Vagina (tissue), 2 donors: ENCODE data around the gene PTMA.

Experiments
- CTCF ChIP-seq, 3 experiments: fragments of 450-650 bp in 2 of 3; fragments of 200-600 bp in 1 of 3; sonication (generic) in 1 of 3; IDR thresholded peaks; one replicate each; pipeline ENCODE4 v1.5.1; 2017 to 2019; ENCODE audit warnings: antibody characterized with exemption in 3 of 3, mild to moderate bottlenecking in 2 of 3, moderate library complexity in 2 of 3
- POLR2A ChIP-seq, 2 donors: fragments of 450-650 bp; IDR thresholded peaks; one replicate each; pipeline ENCODE4 v1.6.1; 2017; ENCODE audit warnings: antibody characterized with exemption in 2 of 2, mild to moderate bottlenecking in 2 of 2, moderate library complexity in 2 of 2
- POLR2AphosphoS5 ChIP-seq, 2 donors: sonication (generic); formaldehyde crosslinking; IDR thresholded peaks; one replicate each; pipeline ENCODE4 v1.9.0; 2017; ENCODE audit warnings: antibody characterized with exemption in 2 of 2, mild to moderate bottlenecking in 2 of 2, low read depth in 1 of 2; ENCODE audit not compliant: insufficient read depth in 1 of 2

- no peak for TF ChIP-seq POLR2A (IDR thresholded peaks at IDR 0.05)
- no peak for TF ChIP-seq CTCF (IDR thresholded peaks at IDR 0.05)
- TF ChIP-seq POLR2AphosphoS5 (IDR thresholded peaks at IDR 0.05; ENCODE audit: insufficient read depth in 1 of 2, low read depth in 1 of 2): no peak
These were observed 17.2 kb downstream of the PTMA start for GRCh38 chr2:231725476-231725875.
